ENCODE results near the gene SLC30A9. TPM values are rescaled to one million over a fixed set of nuclear protein-coding genes. Genes with fewer than 3 reads are reported as not detected.

The SLC30A9 gene
- total RNA-seq, 1 donor from 2014 or later, result 33.4 TPM

DNA sequence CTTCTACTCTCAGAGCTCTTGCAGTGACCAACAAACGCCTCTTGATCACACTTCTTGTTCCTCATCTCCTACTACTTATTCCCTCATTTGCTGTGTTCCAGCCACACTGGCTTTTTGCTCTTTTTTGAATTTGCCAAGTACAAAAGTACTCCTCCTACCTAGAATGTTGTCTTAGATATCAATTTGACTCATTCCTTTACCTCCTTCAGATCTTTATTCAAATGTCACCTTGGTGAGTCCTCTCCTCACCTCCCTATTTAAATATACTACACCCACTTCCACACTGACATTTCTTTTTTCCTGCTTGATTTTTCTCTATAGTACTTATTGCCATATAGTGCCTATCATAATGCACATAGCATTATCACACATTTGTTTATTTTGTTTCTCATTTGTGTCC, 15.0 kb upstream of the SLC30A9 start:
- ChIA-PET CTCF (interaction anchor here (0.9 kb wide), 1 partner anchor 12 kb away, joined by 3 read pairs; no protein-coding TSS in a partner anchor), POLR2A (no interaction called here)
- TF ChIP-seq, protein P1, sequence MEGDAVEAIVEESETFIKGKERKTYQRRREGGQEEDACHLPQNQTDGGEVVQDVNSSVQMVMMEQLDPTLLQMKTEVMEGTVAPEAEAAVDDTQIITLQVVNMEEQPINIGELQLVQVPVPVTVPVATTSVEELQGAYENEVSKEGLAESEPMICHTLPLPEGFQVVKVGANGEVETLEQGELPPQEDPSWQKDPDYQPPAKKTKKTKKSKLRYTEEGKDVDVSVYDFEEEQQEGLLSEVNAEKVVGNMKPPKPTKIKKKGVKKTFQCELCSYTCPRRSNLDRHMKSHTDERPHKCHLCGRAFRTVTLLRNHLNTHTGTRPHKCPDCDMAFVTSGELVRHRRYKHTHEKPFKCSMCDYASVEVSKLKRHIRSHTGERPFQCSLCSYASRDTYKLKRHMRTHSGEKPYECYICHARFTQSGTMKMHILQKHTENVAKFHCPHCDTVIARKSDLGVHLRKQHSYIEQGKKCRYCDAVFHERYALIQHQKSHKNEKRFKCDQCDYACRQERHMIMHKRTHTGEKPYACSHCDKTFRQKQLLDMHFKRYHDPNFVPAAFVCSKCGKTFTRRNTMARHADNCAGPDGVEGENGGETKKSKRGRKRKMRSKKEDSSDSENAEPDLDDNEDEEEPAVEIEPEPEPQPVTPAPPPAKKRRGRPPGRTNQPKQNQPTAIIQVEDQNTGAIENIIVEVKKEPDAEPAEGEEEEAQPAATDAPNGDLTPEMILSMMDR (IDR thresholded peaks at IDR 0.05), result no peak
- intact Hi-C loops (cut with micrococcal nuclease), result no loop called here
- no peak for DNase-seq
- Mint-ChIP-seq H3K4me3 (no peak overlapping the region), H3K27me3 (no peaks in the 10 kb centered on the region), H3K4me1 (peaks cover 2% of the 10 kb centered on the region), H3K9me3 (no peaks in the 10 kb centered on the region), H3K36me3 (ENCODE audit: low read depth) (no peaks in the 10 kb centered on the region), H3K27ac (no peak overlapping the region)
- ATAC-seq (ENCODE audit: low read depth), result no peak

DNA sequence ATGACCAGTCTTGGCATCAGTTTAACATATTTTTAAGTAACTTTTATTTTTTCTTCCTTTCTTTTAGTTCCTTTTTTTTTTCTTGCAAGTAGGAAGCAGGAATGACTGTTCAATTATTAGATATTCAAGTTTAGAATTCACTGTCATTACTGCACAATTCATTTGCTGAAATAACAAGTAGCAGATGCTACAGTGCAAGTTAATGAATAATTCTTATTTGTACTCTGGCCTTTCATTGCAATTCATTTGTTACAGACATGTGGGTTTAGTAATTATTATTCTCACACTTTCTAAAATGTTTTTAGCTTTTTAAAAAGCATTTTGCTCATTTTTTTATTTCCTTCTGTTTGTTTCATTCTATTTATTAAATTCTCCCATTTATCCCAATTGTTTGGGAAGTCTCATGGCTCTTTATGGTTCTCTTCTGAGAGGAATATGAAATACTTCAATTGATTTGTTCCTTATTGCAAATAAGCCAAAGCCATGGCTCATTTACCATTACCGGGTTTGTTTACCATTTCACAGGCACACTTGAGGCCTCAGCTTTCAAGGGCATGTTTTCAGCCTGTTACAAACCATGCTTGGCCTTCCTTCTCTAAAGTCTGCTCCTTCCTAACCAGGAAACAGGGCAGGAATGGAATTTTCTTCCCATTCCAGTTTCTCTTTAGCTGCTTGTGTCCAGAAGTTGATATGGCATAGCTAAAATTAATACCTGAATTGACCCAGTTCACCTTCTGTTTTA, 13.4 kb upstream of the SLC30A9 start:
- intact Hi-C loops (cut with micrococcal nuclease), result no loop called here
- DNase-seq (no peak), ATAC-seq (ENCODE audit: low read depth) (no peak)
- ChIA-PET CTCF (interaction anchor here (0.8 kb wide), 1 partner anchor 10 kb away, joined by 3 read pairs; no protein-coding TSS in a partner anchor), POLR2A (interaction anchor here (0.7 to 0.9 kb wide), 2 partner anchors 10 to 13 kb away, joined by 3 to 5 read pairs; partner anchors contain the start of gene SLC30A9)
- Mint-ChIP-seq H3K27ac (no peak overlapping the region), H3K27me3 (no peaks in the 10 kb centered on the region), H3K4me1 (no peaks in the 10 kb centered on the region), H3K4me3 (no peak overlapping the region), H3K9me3 (no peaks in the 10 kb centered on the region), H3K36me3 (ENCODE audit: low read depth) (no peaks in the 10 kb centered on the region)
- TF ChIP-seq, protein P1 (IDR thresholded peaks at IDR 0.05), result no peak

DNA sequence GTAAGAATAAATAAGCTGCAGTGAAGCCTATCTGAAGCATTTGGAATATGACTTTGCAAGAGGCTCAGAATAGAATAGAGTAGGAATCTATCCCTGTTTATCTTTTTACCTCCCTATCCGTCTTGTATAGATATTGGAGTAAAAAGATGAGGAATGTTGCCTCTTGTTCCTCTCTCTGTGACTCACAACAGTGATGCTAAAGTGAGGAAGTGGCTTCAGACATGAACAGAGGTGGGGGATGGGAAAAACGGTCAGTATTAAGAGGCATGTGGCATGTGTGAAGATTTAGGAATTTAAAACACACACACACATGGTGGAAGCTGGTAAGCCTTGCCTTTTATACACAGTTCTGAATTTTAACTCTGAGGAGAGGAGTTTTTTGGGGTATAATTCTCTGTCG, 12.6 kb upstream of the SLC30A9 start:
- H3K4me1 Mint-ChIP-seq, result no peaks in the 10 kb centered on the region
- no peak overlapping the region for H3K27ac Mint-ChIP-seq
- no peaks in the 10 kb centered on the region for H3K27me3 Mint-ChIP-seq
- no peaks in the 10 kb centered on the region for H3K36me3 Mint-ChIP-seq (ENCODE audit: low read depth)
- ATAC-seq (ENCODE audit: low read depth) (no peak), DNase-seq (no peak)
- POLR2A ChIA-PET, result interaction anchor here (0.6 kb wide), 1 partner anchor 67 kb away, joined by 4 read pairs; no protein-coding TSS in a partner anchor
- no peaks in the 10 kb centered on the region for H3K9me3 Mint-ChIP-seq
- intact Hi-C loops (cut with micrococcal nuclease), result no loop called here
- CTCF ChIA-PET, result no interaction called here
- TF ChIP-seq, protein P1 (IDR thresholded peaks at IDR 0.05), result no peak
- no peak overlapping the region for H3K4me3 Mint-ChIP-seq

DNA sequence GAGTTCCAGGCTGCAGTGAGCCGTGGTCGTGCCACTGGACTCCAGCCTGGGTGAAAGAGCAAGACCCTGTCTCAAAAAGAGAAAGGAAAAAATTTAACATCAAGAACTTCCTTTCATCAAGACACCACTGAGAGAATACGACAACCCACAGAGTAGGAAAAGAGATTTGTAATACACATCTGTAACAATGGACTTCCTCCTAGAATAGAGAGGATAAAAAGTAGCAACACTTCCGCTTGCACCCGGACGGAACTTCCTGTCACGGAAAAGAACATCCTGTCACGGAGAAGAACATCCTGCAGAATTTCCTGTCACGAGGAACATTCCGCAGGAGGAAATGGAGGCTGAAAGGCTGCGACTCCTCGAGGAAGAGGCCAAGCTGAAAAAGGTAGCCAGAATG, 8.9 kb upstream of the SLC30A9 start, which contains the start of gene DCAF4L1:
TSS of gene DCAF4L1 (plus strand) at position 301 of the 400 bp plus-strand sequence. CDS start at position 338, 37 bp downstream.
- H3K4me1 Mint-ChIP-seq, result no peaks in the 10 kb centered on the region
- no peaks in the 10 kb centered on the region for H3K36me3 Mint-ChIP-seq (ENCODE audit: low read depth)
- no peak within 1 kb of the TSS for H3K4me3 Mint-ChIP-seq
- DNase-seq (no peak), ATAC-seq (ENCODE audit: low read depth) (no peak)
- H3K27me3 Mint-ChIP-seq, result no peaks in the 10 kb centered on the region
- POLR2A ChIA-PET, result no interaction called here
- intact Hi-C loops (cut with micrococcal nuclease), result no loop called here
- no peaks in the 10 kb centered on the region for H3K9me3 Mint-ChIP-seq
- H3K27ac Mint-ChIP-seq, result no peak within 1 kb of the TSS
- TF ChIP-seq, protein P1 (IDR thresholded peaks at IDR 0.05), result no peak
- CTCF ChIA-PET, result no interaction called here

DNA sequence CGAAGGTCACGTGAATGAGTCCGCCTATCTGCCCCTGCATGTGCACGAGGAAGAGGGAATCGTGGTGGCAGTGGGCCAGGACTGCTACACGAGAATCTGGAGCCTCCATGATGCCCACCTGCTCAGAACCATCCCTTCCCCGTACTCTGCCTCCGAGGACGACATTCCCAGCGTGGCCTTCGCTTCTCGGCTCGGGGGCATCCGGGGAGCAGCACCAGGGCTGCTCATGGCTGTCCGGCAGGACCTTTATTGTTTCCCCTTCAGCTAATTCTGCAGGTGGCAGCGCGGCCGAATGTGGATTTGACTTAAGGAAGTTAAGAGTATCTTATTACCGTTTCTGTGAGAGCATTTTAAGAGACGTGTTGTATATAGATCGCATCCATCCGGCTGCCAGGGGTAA, 7.6 kb upstream of the SLC30A9 start:
- Mint-ChIP-seq H3K36me3 (ENCODE audit: low read depth) (no peaks in the 10 kb centered on the region), H3K4me1 (no peaks in the 10 kb centered on the region)
- intact Hi-C loops (cut with micrococcal nuclease), result no loop called here

More for the DNA sequence above, 7.6 kb upstream of the SLC30A9 start:
- POLR2A ChIA-PET, result no interaction called here
- Mint-ChIP-seq H3K27ac (no peak overlapping the region), H3K4me3 (no peak overlapping the region), H3K9me3 (no peaks in the 10 kb centered on the region), H3K27me3 (no peaks in the 10 kb centered on the region)
- CTCF ChIA-PET, result no interaction called here
- TF ChIP-seq, protein P1 (IDR thresholded peaks at IDR 0.05), result no peak
- ATAC-seq (ENCODE audit: low read depth) (no peak), DNase-seq (no peak)
